ENCODE data around the gene EMP2. TPM values are rescaled to one million over a fixed set of nuclear protein-coding genes. Genes with fewer than 3 reads are reported as not detected.

Gene EMP2
- total RNA-seq, 6 donors from 2014 or later = 261 to 1,020 (median 640) TPM

DNA sequence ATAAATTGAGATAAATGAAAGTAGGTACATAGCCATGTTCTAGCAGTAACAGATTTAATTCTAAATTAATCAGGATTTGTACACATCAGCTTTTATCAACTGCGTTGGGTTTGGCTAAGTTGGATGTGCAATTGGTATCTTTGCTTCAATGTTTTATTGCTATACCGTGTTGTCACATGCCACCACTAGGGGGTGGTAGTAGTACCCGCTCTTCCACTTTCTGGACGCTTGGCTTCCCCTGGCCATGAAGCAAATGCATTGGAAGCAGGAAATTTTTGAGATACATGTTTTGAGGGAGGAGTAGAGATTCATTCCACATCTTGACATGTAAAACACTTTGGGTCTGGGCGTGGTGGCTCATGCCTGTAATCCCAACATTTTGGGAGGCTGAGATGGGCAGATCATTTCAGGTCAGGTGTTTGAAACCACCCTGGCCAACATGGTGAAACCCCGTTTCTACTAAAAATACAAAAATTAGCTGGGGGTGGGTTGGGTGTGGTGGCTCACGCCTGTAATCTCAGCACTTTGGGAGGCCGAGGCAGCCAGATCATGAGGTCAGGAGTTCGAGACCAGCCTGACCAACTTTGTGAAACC lies 58.6 kb downstream of the EMP2 start:
- Histone ChIP-seq H3K27me3 (no peaks in the 10 kb centered on the region), H3K9me3 (peaks cover 0 to 3% (median 0%) of the 10 kb centered on the region in 4 donors), H3K27ac (peak overlapping the region in 1 of 4 donors; percentile 18), H3K4me3 (no peak overlapping the region), H3K36me3 (peaks cover 0 to 56% (median 21%) of the 10 kb centered on the region in 4 donors), H3K4me1 (peaks cover 0 to 17% (median 8%) of the 10 kb centered on the region in 4 donors)
- no peak for TF ChIP-seq POLR2A (IDR thresholded peaks at IDR 0.05)
- peak in 1 of 2 donors; percentile 30 for TF ChIP-seq POLR2AphosphoS5 (IDR thresholded peaks at IDR 0.05)
- TF ChIP-seq, protein P1, sequence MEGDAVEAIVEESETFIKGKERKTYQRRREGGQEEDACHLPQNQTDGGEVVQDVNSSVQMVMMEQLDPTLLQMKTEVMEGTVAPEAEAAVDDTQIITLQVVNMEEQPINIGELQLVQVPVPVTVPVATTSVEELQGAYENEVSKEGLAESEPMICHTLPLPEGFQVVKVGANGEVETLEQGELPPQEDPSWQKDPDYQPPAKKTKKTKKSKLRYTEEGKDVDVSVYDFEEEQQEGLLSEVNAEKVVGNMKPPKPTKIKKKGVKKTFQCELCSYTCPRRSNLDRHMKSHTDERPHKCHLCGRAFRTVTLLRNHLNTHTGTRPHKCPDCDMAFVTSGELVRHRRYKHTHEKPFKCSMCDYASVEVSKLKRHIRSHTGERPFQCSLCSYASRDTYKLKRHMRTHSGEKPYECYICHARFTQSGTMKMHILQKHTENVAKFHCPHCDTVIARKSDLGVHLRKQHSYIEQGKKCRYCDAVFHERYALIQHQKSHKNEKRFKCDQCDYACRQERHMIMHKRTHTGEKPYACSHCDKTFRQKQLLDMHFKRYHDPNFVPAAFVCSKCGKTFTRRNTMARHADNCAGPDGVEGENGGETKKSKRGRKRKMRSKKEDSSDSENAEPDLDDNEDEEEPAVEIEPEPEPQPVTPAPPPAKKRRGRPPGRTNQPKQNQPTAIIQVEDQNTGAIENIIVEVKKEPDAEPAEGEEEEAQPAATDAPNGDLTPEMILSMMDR (IDR thresholded peaks at IDR 0.05) = peak; percentile 54 to 83 (median 78)
- TF ChIP-seq EP300 (IDR thresholded peaks at IDR 0.05) = no peak
- DNase-seq (peak in 1 of 2 donors; percentile 35), ATAC-seq (ENCODE audit: low FRiP score in 2 of 2) (peak in 1 of 2 donors; percentile 73)
- WGBS, 2 donors = 38 to 49% methylated on average over 9 of the region's 9 CpGs

DNA sequence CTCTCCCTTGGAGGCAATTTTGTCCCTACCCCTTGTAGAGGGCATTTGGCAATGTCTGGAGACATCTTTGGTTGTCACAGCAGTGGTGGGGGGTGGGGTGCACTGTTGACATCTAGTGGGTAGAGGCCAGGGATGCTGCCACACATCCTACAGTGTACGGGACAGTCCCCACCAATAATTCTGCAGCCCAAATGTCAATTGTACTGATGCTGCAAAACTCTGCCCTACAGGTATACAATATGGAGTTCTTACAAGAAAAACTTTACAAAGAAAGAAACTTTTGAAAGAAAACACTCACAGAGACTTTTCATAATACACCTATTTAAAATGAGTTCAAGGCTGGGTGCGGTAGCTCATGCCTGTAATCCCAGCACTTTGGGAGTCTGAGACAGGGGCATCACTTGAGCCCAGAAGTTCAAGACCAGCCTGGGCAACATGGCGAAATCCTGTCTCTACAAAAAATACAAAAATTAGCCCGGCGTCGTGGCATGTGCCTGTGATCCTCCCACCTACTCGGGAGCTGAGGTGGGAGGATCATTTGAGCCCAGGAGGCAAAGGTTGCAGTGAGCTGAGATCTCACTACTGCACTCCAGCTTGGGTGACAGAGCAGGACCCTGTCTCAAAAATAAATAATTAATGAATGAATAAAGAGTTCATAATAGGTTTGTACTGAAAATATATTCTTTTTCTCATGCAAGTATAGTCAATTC lies 59.4 kb downstream of the EMP2 start:
- ATAC-seq (ENCODE audit: low FRiP score in 2 of 2) (no peak), DNase-seq (no peak)
- Histone ChIP-seq H3K27ac (peak overlapping the region in 2 of 4 donors; percentile 32 to 68), H3K36me3 (peaks cover 0 to 48% (median 17%) of the 10 kb centered on the region in 4 donors), H3K4me1 (peaks cover 0 to 17% (median 8%) of the 10 kb centered on the region in 4 donors), H3K9me3 (peaks cover 0 to 8% (median 0%) of the 10 kb centered on the region in 4 donors), H3K27me3 (no peaks in the 10 kb centered on the region), H3K4me3 (no peak overlapping the region)
- 80 to 90% methylated on average over 7 of the region's 7 CpGs for WGBS, 2 donors
- no peak for TF ChIP-seq EP300 (IDR thresholded peaks at IDR 0.05)
- no peak for TF ChIP-seq POLR2AphosphoS5 (IDR thresholded peaks at IDR 0.05)
- TF ChIP-seq POLR2A (IDR thresholded peaks at IDR 0.05) = no peak
- TF ChIP-seq, protein P1 (IDR thresholded peaks at IDR 0.05) = no peak

DNA sequence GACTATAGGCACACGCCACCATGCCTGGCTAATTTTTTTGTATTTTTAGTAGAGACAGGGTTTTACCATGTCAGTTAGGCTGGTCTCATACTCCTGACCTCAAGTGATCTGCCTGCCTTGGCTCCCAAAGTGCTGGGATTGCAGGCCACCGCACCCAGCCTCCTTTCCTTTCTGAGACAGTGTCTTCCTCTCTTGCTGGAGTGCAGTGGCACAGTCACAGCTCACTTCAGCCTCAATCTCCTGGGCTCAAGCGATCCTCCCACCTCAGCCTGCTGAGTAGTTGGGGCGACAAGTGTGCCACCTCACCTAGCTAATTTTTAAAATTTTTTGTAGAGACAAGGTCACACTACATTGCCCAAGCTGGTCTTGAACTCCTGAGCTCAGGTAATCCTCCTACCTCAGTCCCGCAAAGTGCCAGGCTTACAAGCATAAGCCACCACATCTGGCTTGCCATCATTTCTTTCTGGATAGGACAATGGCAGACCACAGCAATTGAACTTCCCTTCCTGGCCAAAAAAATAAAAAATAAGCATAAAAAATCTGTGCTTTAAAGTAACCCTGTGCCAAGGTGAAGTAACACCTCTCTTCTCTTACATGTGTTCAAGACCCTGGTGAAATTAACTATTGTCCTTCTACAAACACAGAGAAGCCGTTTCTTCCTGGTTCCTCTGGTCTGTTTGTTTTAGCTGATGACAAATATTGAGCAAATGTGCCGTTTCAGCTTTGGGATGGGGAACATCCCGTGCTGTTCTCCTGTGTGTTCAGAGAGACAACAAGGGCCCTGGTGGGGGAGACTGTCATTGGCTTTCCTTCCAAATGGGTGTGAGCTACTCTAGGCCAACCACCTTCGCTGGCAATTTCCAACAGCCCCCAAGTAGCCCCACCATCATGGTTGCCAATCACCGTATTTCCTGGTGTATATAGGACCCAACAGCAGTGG lies 60.2 kb downstream of the EMP2 start:
- TF ChIP-seq, protein P1 (IDR thresholded peaks at IDR 0.05) = no peak
- TF ChIP-seq EP300 (IDR thresholded peaks at IDR 0.05) (no peak), POLR2A (IDR thresholded peaks at IDR 0.05) (no peak), POLR2AphosphoS5 (IDR thresholded peaks at IDR 0.05) (no peak)
- H3K36me3 ChIP-seq = peaks cover 0 to 40% (median 13%) of the 10 kb centered on the region in 4 donors
- peak overlapping the region; percentile 24 to 68 (median 37) for H3K27ac ChIP-seq
- peaks cover 0 to 8% (median 0%) of the 10 kb centered on the region in 4 donors for H3K9me3 ChIP-seq
- ATAC-seq (ENCODE audit: low FRiP score in 2 of 2) (peak in 1 of 2 donors; percentile 58), DNase-seq (peak in 1 of 2 donors; percentile 56)
- peaks cover 2 to 20% (median 11%) of the 10 kb centered on the region in 4 donors for H3K4me1 ChIP-seq
- WGBS, 2 donors = 73 to 79% methylated on average over 10 of the region's 10 CpGs
- H3K27me3 ChIP-seq = no peaks in the 10 kb centered on the region
- no peak overlapping the region for H3K4me3 ChIP-seq

DNA sequence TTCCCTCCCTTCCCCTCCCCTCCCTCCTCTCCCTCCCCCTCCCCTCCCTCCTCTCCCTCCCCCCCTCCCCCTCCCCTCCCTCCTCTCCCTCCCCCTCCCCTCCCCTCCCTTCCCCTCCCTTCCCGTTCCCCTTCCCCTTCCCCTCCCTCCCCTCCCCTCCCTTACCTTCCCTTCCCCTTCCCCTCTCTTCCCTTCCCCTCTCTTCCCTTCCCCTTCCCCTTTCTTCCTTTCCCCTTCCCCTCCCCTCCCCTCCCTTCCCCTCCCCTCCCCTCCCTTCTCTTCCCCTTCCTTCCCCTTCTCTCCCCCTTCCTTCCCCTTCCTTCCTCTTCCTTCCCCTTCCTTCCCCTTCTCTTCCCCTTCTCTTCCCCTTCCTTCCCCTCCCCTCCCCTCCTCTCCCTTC lies 61.1 kb downstream of the EMP2 start:
- Histone ChIP-seq H3K27me3 (no peaks in the 10 kb centered on the region), H3K4me1 (peaks cover 11 to 29% (median 20%) of the 10 kb centered on the region in 4 donors), H3K4me3 (no peak overlapping the region), H3K27ac (no peak overlapping the region), H3K36me3 (peaks cover 0 to 33% (median 12%) of the 10 kb centered on the region in 4 donors), H3K9me3 (peaks cover 0 to 8% (median 0%) of the 10 kb centered on the region in 4 donors)
- no peak for TF ChIP-seq EP300 (IDR thresholded peaks at IDR 0.05)
- TF ChIP-seq, protein P1 (IDR thresholded peaks at IDR 0.05) = no peak
- no peak for TF ChIP-seq POLR2AphosphoS5 (IDR thresholded peaks at IDR 0.05)
- TF ChIP-seq POLR2A (IDR thresholded peaks at IDR 0.05) = no peak
- no peak for ATAC-seq (ENCODE audit: low FRiP score in 2 of 2)
- no peak for DNase-seq
- no CpG with 5 or more reads among the region's 1 CpG for WGBS, 2 donors
